ENCODE data around the gene ANO8.
"Not testable (repeated sequence)": the region's sequence is repeated elsewhere in the genome, so short reads cannot be mapped to it uniquely, and the experiment has no call there.

ANO8 gene

DNA sequence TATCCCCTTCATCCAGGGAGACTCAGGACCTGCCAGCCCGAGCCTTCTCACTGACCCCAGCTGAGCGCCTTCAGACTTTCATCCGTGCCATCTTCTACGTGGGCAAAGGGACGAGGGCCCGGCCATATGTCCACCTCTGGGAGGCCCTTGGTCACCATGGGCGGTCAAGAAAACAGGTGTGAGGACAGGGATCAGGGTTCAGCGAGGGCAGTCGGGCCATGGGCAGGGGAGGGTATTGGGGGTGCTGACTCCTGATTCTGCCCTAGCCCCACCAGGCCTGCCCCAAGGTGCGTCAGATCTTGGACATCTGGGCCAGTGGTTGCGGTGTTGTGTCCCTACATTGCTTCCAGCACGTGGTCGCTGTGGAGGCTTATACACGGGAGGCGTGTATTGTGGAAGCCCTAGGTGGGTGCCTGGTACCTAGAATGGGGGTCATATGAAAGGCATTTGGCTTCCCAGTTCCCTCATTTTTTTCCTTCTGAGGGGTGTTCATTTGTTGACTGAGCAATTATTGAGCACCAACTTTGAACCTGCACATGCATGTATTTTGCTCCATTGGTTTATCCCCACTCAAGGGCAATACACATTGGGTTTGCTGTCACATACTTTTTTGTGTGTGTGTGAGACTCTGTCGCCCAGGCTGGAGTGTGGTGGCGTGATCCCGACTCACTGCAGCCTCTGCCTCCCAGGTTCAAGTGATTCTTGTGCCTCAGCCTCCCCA, 49.1 kb downstream of the ANO8 start:
- no peak for DNase-seq

DNA sequence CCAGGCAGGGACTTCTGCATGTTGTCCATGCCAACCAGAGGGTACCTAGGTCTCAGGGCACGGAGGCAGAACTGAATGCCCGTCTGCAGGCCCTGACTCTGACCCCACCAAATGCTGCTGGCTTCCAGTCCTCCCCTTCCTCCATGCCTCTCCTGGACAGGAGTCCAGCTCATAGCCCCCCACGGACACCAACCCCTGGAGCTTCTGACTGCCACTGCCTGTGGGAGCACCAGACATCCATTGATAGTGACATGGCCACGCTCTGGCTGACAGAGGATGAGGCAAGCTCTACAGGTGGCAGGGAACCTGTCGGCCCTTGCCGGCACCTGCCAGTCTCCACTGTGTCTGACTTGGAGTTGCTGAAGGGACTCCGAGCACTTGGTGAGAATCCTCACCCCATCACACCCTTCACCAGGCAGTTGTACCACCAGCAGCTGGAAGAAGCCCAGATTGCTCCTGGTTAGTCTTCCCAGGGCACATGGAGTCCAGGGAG, 51.1 kb downstream of the ANO8 start:
- DNase-seq, result no peak

DNA sequence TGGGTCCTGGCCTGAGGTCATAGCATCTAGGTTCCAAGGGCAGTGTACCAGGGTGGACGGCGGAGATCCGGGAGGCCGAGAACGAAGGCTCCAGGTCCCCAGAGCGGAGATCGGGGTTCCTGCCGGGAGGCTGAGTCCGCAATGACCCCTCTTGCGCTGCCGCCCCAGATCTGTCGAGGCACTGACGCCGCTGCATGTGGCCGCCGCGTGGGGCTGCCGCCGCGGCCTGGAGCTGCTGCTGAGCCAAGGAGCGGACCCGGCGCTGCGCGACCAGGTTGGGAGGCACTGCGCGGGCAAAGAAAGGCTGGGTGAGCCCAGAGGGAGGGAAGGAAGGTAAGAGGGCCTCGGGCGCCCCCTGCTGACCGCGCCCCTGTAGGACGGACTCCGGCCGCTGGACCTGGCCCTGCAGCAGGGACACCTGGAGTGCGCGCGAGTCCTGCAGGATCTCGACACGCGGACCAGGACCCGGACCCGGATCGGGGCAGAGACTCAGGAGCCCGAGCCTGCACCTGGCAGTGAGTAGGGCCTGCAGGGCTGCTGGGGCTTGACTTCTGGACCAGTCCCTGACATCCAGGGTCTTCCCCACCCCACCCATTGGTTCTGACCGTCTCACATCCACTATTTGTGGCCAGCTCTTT, 52.0 kb downstream of the ANO8 start:
- DNase-seq, result peak; percentile 89

DNA sequence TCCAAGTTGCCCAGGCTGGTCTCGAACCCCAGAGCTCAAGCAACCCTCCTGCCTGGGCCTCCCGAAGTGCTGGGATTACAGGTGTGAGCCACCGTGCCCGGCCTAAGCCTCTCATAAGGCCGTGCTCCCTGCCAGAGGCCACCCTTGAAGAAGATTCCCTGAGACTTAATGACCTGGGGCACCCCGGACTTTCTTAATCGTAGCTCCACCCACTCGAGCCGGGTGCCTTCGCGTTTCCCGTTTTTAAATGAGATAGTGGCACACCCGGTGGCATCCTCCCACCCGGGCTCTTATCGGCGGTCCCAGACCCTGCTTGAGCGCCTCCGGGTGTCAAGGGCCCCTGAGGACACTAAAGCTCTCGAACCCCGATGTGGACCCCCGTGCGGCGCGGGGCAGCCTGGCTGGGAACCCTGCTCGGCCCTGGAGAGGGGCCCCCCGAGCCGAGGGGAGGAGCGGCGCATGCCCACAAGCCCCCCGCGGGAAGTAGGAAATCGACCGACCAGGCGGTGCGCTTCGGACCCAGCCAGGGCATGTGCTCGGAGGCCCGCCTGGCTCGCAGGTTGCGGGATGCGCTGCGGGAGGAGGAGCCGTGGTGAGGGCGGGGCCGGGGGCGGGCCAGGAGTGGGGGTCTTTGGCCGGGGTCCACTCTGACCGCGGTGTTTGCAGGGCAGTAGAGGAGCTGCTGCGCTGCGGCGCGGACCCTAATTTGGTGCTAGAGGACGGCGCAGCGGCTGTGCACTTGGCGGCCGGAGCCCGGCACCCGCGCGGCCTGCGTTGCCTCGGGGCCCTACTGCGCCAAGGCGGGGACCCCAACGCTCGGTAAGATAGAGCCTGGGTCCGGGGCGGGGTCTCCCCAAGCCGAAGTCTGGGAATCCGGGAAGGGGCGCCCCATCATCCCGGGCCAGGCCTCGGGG, 53.0 kb downstream of the ANO8 start, which contains the start of gene ANKLE1:
Gene ANKLE1, plus strand, starts transcription at position 511 of the 914 bp plus-strand sequence. Its CDS starts 20 bp downstream, at position 531.
- DNase-seq, result no peak

DNA sequence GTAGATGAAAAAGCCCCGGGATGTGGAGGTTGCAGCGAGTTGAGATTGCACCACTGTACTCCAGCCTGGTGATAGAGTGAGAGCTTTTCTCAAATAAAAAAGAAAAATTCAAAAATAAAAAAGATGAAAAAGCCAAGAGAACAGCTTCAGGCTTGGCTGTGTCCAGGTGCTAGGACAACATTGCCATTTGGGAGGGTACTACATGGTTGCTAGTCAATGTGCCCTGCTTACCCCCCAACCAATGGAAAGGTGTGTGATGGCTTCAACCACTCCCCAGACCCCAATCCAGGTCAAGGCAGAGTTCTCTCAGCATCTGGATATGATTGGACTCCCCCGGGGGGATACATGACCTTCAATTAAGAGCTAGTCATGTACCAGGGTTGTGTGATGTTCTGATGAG, 55.2 kb downstream of the ANO8 start:
- DNase-seq, result no peak

DNA sequence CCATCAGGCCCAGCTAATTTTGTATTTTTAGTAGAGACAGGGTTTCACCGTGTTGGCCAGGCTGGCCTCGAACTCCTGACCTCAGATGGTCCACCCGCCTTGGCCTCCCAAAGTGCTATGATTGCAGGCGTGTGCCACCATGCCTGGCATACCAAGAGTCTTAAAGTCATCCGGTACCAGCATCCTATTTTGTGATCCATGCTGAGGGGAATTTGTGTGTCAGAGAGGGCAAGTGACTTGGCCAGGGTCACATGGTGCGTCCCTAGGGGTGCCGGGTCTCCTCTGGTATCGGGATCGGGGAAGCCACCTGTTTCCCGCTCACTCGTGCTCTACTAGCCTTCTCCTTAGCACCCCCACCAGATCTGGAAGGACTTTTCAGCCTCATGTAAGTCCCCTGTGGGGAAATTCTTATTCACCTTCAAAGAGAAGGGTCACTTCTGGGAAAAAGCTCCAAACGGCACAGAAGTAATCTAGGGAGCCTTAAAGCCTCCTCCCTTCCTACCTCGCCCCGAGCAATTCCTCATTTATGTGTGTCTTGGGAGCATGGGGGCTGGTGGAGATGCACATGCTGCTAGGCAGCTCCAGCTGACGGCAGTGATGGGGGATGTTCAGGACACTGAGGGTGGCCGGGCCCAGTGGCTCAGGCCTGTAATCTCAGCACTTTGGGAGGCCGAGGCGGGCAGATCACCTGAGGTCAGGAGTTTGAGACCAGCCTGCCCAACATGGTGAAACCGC, 59.0 kb downstream of the ANO8 start:
- no peak for DNase-seq

DNA sequence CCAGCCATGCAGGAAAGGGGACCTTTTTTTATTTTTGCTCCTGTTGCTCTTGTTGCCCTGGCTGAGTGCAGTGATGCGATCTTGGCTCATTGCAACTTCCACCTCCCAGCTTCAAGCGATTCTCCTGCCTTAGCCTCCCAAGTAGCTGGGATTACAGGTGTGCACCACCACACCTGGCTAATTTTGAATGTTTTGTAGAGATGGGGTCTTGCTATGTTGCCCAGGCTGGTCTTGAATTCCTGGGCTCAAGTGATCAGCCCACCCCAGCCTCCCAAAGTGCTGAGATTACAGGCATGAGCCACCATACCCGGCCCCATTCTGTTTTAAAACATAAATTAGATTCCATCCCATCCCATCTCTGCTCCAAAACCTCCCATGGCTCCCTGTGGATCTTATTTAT, 59.8 kb downstream of the ANO8 start:
- DNase-seq, result not testable (repeated sequence)
